Skin of body (tissue), 2 donors: ENCODE data around the gene AP3S2. TPM values are rescaled to one million over a fixed set of nuclear protein-coding genes. Genes with fewer than 3 reads are reported as not detected.
"Not testable (repeated sequence)": the region's sequence is repeated elsewhere in the genome, so short reads cannot be mapped to it uniquely, and the experiment has no call there.

Experiments used
- DNase-seq: peaks from one replicate; lab custom pipeline; 2025; lab: John Stamatoyannopoulos, UW
- total RNA-seq: library from RNA; depleted of rRNA; stranded (reverse); fragments of >200 nt; gene quantifications from one replicate; pipeline ENCODE4 v1.2.3, GENCODE V29; 2014

AP3S2 gene
- total RNA-seq, 1 donor from 2014 or later: 34.5 TPM

DNA sequence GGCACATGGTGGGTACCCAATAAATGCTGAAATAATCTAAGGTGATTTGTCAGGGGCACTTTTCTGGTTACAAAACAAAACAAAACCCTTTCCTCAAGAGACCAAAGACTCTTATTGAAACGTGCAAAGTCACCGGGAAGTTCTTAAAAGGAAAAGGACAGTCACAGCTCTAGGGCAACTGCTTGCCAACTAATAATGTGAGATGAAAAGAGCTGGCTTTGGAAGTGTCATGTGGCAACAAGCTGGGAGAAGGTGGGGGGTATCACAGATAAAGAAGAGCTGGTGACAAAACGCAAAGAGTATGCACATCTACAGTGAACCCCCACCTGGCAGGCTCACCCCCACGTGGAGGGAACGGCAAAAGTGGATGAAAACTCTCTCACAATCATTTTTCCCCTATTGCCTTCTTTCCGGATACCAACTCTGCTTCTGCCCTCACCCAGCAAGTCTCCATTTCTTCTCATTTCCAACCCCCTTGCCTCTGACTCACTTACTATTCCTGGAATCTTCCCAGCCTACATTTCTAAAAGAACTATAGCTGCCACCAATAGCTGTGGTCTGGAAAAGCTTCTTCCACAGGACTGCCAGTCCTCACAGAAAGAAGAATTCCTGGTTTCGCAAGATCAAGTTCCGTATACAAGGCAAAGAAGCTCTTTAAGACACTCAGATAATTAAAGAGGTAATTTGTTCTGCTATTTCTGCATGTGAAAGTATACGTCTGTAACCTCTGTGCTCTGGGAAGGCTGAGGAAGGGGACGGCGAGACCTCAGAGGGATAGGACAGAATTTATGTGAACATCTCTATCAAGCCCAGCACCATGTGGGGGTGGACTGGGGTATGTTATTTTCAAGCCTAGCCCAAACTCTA is 57.3 kb downstream of the AP3S2 start:
- DNase-seq: peak; percentile 41

DNA sequence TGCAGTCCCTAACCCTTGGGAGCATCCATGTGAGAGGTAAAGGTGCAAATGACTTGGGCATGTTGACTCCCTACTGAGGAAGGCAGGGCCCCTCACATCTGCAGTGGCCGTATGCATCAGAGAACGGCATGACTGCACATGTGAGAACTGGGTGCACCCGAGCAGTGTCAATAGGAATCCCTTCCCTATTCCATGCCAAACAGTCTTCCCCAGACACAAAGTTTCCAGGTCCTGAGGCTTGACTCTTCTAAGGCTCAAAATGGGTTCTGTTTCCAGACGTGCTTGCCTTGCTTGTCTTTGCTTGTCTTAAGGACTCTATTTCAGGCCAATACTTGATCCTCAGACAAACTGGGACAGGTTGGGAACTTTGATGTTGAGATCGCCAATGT is 58.6 kb downstream of the AP3S2 start:
- DNase-seq: no peak

DNA sequence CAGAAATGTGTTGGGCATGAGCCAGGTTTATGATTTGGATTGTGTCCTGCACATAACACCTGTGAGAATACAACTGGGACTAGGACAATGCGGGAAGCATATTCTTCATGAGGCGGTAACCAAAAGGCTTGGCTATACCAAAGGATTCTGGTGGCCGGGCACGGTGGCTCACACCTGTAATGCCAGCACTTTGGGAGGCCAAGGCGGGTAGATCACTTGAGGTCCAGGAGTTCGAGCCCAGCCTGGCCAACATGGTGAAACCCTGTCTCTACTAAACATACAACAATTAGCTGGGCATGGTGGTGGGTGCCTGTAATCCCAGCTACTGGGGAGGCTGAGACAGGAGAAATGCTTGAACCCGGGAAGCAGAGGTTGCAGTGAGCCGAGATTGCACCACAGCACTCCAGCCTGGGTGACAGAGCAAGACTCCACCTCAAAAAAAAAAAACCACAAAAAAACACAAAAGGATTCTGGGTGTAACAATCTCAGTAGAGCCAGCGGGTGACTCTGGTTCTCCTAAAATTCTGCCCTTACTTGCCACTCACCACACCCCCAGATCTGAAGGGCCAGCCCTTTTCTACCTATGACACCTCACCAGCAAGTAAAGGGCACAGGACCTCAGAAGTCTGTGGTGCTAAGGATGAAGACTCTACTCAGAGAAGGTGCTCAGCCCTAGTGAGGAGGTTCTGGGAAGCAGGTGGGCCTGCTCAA is 59.2 kb downstream of the AP3S2 start:
- DNase-seq: not testable (repeated sequence)

DNA sequence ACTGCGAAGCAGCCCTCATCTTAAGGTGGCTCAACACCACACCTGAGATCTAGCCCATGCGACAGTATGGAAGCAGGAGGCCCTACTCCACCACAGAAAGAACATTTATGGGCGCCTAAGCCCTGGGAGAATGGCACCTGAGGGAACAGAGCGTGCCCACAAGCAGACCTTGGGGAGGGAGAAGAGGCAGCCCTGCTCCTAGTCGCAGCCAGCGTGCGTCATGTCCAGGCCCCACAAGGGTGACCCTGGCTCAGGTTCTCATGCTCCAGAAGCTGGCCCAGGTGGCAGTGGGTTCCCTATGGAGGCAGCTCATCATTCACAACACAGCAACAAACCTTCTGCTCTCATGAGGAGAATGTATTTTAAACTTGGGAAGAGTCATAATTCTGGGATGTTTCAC is 59.8 kb downstream of the AP3S2 start:
- DNase-seq: no peak

DNA sequence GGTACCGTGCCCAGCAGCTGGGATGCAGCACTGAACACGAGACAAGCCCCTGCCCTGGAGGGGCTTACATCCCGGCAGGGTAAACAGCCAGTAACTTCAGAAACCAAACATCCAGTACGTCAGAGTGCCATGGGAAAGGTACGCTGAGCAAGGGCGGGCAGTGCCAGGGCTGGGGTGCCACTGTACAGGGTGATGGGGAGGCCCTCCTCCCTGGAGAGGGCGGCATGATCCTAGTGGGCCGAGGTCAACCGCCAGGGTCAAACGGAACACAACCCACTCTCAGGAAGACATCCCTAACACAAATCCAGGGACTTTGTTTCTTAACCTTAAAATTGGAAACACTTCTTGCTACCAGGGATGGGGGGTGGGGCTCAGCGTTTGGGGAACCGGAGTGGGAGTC is 63.2 kb downstream of the AP3S2 start:
- DNase-seq: no peak

DNA sequence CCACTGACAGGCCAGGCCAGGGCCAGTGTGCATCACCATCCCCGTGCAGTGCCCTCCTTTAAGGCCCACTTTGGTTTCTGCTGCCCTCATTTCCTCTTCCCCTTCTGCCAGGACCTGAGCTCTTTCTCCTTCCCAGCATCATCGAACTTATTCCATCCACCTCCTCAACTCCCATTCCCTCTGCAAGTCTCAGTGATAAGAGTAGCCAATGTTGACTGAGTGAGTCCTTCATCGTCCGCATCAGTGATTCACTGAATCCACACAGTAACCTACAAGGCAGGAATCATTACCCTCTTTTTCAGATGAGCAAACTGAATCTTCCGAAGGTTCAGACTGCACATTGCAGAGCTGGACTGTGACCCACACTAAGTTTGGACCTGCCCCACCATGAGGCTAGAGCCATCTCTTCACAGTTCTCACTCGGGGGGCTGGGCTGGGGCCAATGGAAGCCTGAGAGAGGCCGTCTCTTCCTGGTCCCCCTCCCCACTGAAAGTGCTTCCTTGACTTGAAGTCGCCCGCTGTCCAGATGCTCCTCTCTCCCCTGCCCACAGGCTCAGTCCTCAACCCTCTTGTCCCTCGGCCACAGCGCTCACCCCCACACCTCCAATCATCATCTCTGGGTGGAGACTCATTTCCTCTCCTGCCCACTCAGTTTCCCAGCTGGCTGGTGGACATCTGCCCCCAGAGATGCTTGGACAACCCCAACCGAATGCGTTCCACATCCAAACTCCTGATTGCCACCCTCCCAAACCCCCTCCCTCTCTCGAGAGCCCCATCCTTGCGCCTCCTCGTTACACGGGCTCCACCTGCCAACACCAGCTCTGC is 64.0 kb downstream of the AP3S2 start:
- no peak for DNase-seq

DNA sequence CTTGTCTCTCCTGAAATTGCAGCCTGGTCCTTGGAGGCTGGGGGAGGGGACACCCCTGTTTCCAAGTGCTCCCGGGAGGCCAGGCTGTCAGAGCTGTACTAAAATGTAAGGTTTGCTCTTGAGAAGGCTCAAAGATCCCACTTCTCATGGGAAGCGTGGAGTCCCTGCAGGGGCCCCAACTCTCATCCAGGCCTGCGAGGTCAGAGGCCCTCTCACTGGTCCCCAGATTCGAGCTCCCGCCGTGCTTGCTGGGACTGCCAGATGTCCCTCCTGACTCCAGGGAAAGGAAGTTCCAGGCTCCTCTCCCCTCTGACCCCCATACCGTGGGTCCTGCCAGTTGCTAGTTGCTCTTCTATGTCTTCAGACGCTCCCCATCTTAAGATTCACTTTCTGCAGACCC is 64.6 kb downstream of the AP3S2 start:
- DNase-seq: no peak

DNA sequence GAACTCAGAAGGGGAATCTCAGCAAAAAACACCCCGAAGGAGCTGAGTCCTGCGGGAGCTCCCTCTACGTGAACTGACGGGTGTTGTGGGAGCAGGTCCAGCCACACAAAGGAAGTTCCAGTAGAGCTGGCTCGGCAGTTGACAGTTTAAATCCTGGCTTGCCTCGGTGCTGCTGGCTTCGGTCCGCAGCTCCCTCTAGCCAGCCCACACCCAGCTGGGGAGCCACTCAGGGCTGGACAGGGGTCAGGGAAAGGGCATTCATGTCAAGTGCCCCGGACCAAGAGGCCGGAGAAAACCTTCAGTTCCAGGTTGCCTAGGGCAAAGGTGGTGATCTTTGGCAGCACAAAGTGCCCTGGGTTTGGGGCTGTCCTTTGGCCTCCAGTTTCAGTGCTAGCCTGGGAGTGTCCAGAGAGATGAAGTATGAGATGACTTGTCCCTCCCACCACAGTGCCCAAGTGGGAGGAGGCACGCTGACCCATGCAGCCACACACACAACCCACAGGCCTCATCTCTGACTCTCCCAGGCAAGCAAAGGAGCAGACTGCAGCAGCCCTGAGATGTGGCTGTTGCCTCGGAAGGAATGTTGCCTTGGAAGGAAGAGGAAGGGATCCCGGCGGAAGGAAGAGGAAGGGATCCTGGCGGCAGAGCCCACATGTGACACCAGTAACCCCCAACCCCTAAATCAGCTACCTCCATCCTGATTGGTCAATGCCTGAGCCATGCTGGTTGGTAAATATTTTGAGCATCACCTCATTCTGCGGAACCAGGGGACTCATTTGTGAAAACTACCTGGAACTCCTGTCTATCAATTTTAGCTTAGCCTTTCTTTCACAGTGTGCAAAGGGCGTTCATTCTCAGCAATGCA is 65.3 kb downstream of the AP3S2 start:
- no peak for DNase-seq

DNA sequence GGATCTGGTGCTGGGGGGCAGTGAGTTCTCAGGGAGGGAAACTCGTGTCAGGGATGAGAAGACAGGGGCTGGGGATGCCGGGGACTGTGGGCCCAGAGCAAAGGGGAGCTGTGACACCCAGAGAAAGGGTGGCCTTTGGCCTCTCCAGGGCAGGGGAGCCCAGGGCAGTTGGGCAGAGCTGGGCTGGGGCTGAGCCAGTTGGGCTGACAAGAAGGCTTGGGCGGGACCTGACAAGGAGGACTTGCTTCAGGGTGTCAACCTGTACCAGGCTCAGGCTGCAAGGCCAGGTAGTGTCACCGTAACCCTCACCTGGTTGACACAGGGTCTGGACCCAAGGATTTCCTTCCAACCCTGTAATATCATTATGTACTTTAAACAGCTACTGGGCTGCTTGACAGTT is 66.0 kb downstream of the AP3S2 start:
- DNase-seq: no peak

DNA sequence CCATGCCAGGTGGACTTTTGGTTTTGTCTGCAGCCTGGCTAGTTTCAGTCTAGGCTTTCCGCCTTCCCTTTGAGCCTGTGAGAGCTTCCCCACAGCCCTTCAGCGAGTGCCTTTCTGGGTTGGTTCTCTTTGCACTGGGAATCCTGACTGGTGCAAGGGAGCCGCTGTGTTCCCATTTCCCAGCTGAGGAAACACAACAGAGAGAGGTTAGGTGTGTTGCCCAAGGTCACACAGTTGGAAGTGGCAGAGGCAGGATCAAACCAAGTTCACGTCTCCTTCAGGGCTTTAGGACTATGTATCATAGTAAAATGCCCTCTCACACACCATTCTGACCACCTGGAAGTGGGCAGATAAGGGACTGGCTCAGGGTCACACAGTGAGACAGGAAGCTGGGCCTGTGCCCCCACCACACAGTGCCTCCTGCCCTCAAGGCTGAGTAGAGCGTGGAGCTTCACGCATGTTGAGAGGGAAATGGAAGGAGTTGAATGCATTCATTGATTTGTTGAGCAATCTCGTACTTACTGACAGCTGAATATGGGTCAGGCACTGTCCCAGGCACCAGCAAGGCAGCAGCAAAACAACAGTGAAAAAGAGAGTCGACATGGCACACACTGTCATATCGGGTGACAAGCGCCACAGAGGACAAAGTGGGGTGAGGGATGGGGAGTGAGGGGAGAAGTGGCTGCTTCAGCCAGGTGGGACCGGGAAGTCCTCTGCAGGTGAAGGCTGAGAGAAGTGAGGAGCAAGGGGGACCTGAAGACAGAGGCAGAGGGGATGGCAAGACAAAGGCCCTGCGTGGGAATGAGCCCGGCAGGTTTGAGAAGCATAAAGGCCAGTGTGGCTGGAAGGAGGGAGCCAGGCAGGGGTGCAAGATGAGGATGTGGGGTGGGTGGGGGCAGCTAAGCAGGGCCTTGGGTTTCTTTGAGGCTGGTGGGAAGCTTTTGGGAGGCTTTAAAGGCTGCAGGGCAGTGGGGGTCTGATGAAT is 66.8 kb downstream of the AP3S2 start:
- no peak for DNase-seq

DNA sequence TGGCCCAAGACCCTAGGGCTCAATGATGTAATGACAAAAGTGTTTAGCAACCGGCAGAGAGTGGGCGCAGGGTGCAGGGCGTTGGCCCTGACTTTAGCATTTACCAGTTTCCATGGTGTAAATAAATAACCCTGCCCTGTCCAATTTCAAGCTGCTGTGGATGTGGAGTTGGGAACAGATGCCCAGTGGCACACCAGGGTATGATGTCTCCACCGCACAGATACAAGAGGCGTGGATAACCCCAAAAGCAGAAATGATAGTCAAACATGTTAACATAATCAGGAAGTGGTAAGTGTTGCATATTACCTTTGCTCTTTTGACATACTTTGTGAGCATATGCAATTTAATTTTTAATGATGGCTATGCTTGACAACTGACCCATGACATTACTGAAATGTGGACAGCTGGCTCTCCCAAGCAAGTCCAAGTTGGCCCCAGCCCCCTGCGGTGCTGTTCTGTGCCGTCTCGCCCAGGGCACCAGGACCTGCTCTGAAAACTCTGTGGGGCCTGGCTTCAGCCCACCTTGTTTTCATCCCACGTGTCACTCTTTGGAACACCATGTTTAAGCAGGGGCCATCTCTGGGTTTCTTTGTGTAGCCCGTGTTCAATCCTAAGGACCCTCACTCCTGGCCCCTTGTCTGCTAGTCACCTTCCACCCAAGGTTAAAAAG is 68.4 kb downstream of the AP3S2 start:
- DNase-seq: no peak

DNA sequence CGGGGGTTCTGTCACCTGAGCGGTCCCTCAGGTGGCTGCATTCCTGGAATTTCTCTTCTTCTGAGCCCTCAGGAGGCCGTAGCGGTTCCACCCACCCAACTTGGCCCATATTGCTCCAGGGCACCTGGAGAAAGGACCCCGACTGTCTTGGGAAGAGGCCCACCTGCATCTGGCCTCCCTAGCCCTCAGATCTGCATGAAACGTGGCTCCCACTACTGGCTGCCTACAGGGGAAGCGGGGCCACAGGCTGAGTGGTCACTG is 69.3 kb downstream of the AP3S2 start:
- no peak for DNase-seq

DNA sequence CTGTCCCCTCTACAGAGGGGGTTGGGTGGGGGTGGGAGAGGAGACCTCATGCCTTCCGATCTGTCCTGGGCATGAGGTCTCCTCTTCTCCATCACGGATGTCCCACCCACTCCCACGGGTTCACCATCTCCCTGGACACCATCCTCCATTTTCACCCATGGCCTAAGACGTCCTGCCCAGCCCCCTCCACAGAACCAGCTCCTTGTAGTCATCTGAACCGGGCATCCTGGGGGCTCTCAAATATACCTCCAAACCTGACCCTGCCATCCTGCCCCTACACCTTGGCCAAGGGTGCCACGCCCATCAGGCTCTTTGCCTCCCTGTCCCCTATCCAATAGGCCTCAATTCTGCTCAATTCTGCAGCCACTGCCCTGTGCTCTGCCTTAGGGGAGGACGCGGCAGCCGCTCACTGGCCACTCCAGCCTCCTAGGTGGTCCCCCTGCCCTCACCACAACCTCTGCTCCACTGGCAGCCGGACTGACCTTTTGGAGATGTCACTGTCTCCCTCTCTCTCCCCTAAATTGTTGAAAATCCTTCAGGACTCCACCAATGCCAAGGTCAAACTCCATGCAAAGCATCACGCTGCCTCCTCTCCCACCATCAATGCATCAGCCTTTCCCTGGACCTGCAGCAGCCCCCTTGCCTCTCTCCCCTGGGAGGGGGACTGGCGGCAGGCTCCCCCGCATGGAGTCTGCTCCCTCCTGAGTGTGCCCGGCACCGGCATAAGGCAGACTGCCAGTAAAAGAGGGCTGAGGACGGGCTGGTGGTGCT is 69.8 kb downstream of the AP3S2 start:
- no peak for DNase-seq

DNA sequence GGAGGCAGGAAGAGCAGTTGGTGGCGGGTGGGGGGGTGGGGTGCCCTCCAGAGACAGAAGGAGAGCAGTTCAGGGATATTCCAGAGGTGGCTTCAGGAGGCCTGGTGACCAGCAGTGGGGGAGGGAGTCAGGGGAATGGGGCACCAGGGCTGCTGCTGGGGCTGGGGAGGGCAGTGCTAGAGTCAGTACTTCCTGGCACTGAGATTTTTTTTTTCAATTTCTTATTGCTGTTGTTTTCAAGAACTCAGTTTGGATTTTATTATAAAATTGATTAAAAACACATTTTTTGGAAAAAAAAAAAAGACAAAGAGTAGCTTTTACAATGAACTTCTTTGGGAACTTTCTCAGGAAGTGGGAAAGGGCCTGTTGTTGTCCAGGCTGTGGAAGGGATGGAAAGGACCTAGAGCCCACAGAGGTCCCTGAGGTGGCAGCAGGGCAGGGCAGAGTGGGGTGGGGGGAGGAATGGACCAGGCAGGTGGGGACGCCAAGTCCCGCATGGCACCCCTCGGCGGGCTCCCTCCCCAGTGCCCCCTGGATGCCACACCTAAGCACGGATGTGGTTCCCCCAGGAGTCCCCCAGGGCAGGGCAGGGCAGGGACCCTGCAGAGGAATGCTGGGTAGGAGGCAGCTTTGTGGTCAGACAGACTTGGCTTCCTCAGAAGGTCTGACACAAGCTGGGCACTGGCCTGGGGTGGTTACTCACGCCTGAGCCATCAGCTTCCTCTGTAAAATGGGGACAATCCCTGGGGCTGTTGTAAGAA is 70.7 kb downstream of the AP3S2 start:
- no peak for DNase-seq

DNA sequence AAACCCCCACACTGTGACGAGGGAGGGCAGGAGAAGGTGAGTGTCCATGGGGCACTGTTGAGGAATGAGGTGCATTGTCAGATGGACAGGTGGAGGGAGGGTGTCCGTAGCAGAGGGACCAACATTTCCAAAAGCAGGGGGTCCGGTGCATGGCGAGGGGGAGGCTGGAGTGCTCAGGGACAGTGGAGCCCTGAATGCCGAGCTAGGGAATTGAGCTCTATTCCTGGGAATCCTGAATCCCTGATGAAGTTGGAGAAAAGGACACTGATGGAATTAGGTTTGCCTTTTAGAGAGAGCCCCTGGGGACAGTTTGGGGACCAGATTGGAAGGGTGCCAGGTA is 71.2 kb downstream of the AP3S2 start:
- DNase-seq: no peak

DNA sequence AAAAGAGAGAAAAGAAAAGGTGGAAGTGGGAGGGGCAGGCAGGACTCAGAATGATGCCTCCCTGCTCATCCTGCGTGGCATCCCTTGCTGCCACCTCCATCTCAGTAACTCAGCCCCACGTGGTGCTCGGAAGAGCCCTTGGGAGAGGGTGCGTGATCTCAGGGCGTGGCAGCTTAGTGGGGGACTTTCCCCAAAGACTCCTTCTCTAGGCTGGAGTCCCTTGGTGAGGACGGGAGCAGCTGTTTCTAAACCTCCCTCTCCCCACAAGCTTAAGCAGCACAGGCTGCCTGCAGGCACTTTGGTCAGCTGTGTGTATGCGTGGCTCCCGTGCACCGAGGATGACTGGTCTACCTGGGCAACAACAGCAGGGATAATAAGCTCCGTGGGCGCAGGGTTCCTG is 71.8 kb downstream of the AP3S2 start:
- DNase-seq: no peak

DNA sequence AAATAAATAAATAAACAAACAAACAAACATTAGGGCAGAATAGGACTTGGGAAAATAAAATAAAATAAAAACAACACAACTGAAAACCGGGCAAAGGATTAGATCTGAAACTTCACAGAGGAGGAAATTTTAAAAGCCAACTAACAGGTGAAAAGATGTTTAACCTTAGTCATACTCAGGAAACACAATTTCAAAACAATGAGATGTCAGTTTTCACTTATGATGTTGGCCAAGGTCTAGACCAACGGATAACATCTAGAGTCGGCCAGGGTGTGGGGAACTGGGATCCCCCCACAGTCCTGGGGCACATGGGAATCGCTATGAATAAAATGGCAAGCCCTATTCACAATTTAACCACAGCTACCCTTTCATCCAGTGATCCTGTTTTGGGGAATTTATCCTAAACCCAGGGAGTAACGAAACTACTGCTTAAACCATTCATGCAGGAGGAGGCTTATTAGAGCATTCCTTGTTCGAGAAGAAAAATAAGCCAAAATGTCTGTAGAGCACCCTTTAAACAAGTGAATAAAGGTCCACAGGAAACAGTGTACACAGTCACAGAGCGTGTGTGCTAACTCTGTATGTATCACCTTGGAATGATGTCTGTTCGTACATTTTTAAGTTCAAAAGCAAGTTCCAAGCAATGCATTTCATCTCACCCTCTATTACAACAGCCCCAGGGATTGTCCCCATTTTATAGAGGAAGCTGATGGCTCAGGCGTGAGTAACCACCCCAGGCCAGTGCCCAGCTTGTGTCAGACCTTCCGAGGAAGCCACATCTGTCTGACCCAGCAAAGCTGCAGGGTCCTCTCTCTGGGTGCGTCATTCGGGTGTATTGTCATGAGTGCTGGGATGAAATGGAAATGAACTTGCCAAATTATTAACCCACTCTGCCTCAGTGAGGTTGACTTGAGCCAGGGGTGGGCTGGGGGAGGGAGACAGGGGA is 72.9 kb downstream of the AP3S2 start:
- DNase-seq: no peak
